ENCODE data around the gene RPL37. TPM values are rescaled to one million over a fixed set of nuclear protein-coding genes. Genes with fewer than 3 reads are reported as not detected.
A peak's percentile ranks its signal among the peaks of the same experiment; 100 is the strongest.
"Not testable (repeated sequence)": the region's sequence is repeated elsewhere in the genome, so short reads cannot be mapped to it uniquely, and the experiment has no call there.

Gene RPL37
- total RNA-seq, 1 donor from 2014 or later = 2,625 TPM

DNA sequence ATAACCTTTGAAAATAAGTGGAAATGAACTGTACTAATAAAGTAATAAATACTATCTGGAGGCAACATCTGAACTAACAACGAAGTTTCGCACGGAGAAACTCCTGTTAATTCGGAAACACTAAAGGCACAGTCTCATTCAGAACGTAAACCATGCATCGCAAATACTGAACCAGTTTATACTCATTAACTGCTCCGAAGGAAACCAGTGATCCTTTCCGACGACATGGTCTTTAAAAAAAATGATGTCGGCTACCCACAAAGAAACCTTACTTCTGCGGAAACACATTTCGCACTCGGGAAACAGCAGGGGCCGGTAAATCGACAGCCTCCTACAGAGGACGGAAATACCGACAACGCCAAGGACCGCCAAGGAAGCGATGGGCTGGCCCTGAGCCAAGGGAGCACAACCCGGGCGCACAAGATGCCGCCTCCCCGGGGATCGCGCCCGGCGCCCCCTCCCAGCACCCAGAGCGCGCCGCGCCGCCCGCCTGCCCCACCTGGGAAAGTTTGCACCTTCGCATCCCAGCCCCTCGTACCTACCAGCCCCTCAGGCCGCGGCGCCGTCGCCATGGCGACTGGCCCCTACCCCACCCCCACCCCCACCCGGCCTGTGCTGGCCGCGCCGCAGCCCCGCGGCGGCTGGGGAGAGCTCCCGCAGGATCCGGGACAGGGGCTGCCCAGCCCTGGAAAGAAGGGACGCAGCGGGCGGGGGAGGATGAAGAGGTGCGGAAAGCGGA, 37.6 kb downstream of the RPL37 start:
- peak; percentile 58 for DNase-seq (ENCODE audit: low read depth, low spot score)

DNA sequence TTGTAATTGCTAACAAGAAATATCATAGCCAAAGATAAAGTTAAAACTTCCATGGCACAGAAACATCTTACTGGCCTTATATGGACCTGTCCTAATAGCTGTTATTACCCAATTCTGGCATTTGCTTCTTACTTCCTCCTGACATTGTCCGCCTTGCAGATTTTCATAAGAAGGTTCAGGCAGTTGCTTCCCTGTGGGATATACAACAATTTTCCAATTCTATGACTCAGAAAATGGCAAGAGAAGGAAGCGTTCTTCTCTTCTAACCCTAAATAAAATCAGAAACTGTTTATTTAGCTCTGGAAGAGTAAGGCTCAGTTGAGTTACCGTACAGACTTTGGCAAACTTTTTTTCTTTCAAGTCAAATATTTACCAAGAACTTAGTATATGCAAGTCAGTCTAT, 38.5 kb downstream of the RPL37 start:
- peak; percentile 7 for DNase-seq (ENCODE audit: low read depth, low spot score)

DNA sequence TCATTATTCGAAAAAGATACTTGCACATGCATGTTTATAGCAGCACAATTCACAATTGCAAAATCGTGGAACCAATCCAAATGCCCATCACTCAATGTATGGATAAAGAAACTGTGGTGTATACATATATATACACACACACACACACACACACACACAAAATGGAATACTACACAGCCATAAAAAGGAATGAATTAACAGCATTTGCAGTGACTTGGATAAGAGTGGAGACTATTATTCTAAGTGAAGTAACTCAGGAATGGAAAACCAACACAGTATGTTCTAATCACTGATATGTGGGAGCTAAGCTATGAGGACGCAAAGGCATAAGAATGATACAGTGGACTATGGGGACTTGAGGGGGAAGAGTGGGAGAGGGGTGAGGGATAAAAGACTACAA, 40.1 kb downstream of the RPL37 start:
- DNase-seq (ENCODE audit: low read depth, low spot score) = not testable (repeated sequence)

DNA sequence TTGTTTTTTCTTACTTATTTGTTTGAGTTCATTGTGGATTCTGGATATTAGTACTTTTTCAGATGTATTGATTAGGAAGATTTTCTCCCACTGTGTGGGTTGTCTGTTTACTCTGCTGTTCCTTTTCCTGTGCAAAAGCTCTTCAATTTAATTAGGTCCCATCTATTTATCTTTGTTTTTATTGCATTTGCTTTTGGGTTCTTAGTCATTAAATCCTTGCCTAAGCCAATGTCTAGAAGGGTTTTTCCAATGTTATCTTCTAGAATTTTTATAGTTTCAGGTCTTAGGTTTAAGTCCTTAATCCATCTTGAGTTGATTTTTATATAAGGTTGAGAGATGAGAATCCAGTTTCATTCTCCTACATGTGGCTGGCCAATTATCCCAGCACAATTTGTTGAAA, 40.7 kb downstream of the RPL37 start:
- not testable (repeated sequence) for DNase-seq (ENCODE audit: low read depth, low spot score)

DNA sequence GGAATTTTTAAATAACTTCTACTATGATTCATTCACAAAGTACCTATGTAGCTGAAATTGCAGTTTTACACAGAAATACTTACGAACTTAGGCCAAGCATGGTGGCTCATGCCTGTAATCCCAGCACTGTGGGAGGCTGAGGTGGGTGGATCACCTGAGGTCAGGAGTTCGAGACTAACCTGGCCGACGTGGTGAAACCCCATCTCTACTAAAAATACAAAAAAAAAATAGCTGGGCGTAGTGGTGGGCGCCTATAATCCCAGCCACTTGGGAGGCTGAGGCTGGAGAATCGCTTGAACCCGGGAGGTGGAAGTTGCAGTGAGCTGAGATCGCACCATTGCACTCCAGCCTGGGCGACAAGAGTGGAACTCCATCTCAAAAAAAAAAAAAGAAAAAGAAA, 42.3 kb downstream of the RPL37 start:
- DNase-seq (ENCODE audit: low read depth, low spot score) = not testable (repeated sequence)

- no peak for DNase-seq (ENCODE audit: low read depth, low spot score)
These were observed 43.3 kb downstream of the RPL37 start for GRCh38 chr5:40791715-40792139.

- DNase-seq (ENCODE audit: low read depth, low spot score) = no peak
These were observed 44.0 kb downstream of the RPL37 start for GRCh38 chr5:40790947-40791593.

GRCh38 chr5:40788941-40789340, 46.1 kb downstream of the RPL37 start:
- not testable (repeated sequence) for DNase-seq (ENCODE audit: low read depth, low spot score)

DNA sequence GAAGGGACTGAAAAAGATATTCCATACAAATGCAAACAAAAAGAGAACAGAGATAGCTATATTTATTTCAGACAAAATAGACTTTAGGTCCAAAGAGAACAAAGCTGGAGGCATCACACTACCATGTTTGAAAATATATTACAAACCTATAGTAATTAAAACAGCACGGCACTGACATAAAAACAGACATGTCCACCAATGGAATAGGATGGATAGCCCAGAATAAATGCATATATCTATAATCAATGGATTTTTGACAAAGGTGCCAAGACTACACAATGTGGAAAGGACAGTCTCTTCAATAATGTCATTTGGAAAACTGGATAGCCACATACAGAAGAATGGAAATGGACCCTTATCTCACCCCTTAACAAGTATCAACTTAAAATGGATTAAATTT, 47.0 kb downstream of the RPL37 start:
- DNase-seq (ENCODE audit: low read depth, low spot score) = no peak

DNA sequence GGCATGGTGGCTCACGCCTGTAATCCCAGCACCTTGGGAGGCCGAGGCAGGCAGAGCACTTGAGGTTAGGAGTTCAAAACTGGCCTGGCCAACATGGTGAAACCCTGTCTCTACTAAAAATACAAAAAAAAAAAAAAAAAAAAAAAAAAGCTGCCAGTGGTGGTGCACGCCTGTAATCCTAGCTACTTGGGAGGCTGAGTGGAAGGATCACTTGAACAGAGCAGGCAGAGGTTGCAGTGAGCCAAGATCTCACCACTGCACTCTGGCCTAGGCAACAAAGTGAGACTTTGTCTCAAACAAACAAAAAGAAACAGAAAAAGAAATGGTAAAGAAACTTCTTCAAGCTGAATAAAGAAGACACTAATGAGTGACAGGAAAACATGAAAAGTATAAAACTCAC, 48.4 kb downstream of the RPL37 start:
- not testable (repeated sequence) for DNase-seq (ENCODE audit: low read depth, low spot score)

- no peak for DNase-seq (ENCODE audit: low read depth, low spot score)
These were observed 50.1 kb downstream of the RPL37 start for GRCh38 chr5:40784916-40785315.

GRCh38 chr5:40784027-40784653, 50.9 kb downstream of the RPL37 start:
- no peak for DNase-seq (ENCODE audit: low read depth, low spot score)

DNA sequence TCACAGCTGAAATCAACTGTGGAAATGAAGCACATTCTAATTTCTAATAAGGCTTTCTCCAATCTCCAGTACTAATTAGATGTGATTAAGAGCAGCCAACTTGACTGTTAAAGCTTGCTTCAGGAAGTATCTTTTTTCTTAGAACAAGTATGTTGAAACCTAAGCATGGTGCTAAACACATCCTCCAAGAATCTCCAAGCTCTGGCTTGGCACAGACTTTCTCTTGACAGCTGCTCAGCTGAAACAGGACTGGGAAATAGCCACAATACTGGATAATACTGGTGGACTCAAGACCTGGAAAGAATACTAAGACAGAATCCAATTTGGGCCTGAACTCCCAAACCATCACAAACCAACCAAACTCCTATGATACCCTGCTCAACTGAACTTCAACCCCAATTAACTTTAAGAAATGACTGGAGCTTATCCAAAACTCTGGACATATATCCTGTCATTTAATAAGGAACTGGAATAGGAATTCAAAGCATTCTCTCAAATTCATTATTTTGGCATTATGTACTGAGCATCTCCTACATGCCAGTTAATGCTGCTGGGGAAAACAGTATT, 53.1 kb downstream of the RPL37 start:
- DNase-seq (ENCODE audit: low read depth, low spot score) = no peak

DNA sequence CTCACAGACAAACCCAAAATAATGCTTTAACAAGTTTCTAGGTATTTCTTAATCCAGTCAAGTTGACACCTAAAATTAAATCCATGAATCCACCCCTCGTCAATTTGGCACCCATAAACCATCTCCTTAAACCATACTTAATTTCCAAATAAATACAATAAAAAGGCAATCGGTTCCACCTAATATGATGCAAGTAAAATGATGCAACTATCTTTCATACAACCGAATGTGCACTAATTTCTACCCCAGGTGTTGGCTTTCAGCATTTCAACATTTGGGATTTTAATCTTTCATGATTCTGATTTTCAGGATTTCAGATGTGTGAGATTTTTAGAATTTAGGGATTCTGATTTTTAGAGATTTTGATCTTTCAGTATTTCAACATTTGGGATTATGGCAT, 54.2 kb downstream of the RPL37 start:
- no peak for DNase-seq (ENCODE audit: low read depth, low spot score)

GRCh38 chr5:40780199-40780598, 54.8 kb downstream of the RPL37 start:
- DNase-seq (ENCODE audit: low read depth, low spot score) = no peak

DNA sequence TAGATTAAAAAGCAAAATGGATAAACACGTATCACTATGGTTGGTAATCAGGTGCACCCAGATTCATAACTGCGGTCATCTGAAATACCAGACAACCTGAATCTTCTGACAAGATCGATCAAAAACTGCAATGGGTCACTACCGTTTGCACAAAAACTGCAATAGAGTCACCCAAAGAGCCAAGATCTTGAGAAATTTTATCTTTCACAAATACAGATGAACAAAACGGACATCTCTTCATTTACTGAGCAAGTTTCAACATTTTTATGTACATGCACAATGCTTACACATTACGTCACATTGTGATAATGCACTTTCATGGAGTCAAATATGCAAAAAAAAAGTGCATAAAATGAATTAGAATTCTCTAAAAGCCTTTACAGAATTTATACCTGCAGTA, 55.5 kb downstream of the RPL37 start:
- DNase-seq (ENCODE audit: low read depth, low spot score) = no peak

DNA sequence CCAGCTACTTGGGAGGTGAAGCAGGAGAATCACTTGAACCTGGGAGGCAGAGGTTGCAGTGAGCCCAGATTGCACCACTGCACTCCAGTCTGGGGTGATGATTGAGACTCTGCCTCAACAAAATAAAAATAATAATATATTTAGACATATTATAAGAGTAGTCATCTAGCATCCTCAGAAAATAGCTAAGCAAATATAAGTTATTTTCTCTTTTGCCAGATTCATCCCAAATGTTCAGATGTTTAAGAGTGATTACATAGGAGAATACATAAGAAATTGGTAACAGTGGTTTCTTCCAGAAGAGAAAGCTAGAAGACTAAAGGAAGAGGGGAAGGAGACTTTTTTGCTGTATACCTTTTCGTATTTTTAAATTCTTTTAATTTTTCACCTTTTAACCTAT, 56.9 kb downstream of the RPL37 start:
- no peak for DNase-seq (ENCODE audit: low read depth, low spot score)

DNA sequence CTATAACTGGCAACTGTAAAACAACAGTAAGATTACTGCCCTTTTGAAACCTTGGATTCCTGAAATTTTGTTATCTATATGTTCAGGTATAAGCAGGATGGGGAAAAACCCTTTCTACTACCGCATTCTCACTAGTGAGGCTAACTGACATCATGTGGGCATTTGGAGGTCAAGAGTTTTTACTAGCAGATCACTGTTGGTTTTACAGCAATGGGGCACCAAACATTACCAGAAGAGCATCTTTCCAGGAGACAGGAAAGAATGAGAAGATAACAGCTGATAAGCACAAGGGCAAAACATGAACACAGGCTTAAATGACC, 58.4 kb downstream of the RPL37 start:
- no peak for DNase-seq (ENCODE audit: low read depth, low spot score)

DNA sequence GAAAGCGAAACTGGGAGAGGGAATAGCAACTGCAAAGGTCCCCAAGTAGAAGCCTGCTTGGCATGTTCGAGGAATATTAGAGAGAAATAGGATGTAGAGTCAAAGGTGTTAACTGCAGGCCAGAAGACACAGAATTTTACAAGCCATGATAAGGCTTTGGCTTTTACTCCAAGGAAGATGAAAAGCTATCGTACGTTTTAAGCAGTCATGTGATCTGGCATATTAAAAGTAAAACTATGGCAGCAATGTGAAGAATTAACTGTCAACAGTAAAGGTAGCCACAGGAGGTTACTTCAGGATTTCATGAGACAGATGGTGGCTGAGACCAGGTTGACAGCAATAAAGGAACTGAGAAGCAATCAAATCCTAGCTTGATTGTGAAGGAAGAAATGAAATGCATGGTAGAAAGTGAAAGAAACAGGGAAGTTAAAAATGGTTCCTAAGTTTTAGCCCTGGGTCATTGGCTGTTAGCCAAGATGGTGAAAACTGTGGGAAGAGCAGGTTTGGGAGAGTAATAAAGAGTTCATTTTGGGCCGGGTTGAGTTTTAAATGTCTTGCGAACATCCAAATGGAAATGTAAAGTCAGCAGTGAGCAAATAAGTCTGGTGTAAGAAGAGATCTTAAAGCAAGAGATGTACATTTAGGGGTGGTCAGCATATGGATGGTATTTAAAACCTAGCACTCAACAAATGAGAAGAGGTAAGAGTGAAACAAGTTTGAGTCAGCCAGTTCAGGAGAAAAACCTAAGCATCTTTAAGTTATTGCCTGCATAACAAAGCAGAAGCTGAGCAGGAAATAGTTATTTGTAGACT, 59.0 kb downstream of the RPL37 start:
- DNase-seq (ENCODE audit: low read depth, low spot score) = no peak

Measured in pulmonary artery endothelial cell (primary cell).